Ishikawa (cell line): ENCODE results near the gene CPEB4.

Experiments
- CEBPB ChIP-seq: IDR thresholded peaks from 2 replicates; pipeline ENCODE4 v1.6.1; 2012
- CREB1 ChIP-seq: IDR thresholded peaks from 2 replicates; pipeline ENCODE4 v1.6.1; 2012; ENCODE audit warnings: low read depth
- EGR1 ChIP-seq: IDR thresholded peaks from 2 replicates; pipeline ENCODE4 v1.6.1; 2012
- EP300 ChIP-seq: IDR thresholded peaks from 2 replicates; pipeline ENCODE4 v1.6.1; 2012; ENCODE audit warnings: borderline replicate concordance
- FOXM1 ChIP-seq: IDR thresholded peaks from 2 replicates; pipeline ENCODE4 v1.6.1; 2012; ENCODE audit warnings: low read depth, borderline replicate concordance
- MAX ChIP-seq: IDR thresholded peaks from 2 replicates; pipeline ENCODE4 v1.6.1; 2012
- NFIC ChIP-seq: IDR thresholded peaks from 2 replicates; pipeline ENCODE4 v1.6.1; 2012
- RAD21 ChIP-seq: IDR thresholded peaks from 2 replicates; pipeline ENCODE4 v1.6.1; 2012; ENCODE audit warnings: low read depth
- REST ChIP-seq: IDR thresholded peaks from 2 replicates; pipeline ENCODE4 v1.6.1; 2012; ENCODE audit warnings: low read depth, mild to moderate bottlenecking
- TAF1 ChIP-seq: IDR thresholded peaks from 2 replicates; pipeline ENCODE4 v1.6.1; 2012; ENCODE audit warnings: low read depth, mild to moderate bottlenecking
- TCF12 ChIP-seq: IDR thresholded peaks from 2 replicates; pipeline ENCODE4 v1.6.1; 2012; ENCODE audit warnings: low read depth
- TEAD4 ChIP-seq: IDR thresholded peaks from 2 replicates; pipeline ENCODE4 v1.6.1; 2012
- USF1 ChIP-seq: IDR thresholded peaks from 2 replicates; pipeline ENCODE4 v1.6.1; 2012
- YY1 ChIP-seq: IDR thresholded peaks from 2 replicates; pipeline ENCODE4 v1.6.1; 2012; ENCODE audit warnings: low read depth
- ZBTB7A ChIP-seq: IDR thresholded peaks from 2 replicates; pipeline ENCODE4 v1.6.1; 2012; ENCODE audit warnings: low read depth

Gene CPEB4

GRCh38 chr5:173845321-173845720, 42.8 kb upstream of the CPEB4 start:
- no peak for TF ChIP-seq CEBPB
- TF ChIP-seq ZBTB7A, result no peak
- TF ChIP-seq FOXM1, result no peak
- no peak for TF ChIP-seq RAD21
- TF ChIP-seq NFIC, result no peak
- TF ChIP-seq TCF12, result no peak
- TF ChIP-seq TEAD4, result no peak
- TF ChIP-seq EP300, result no peak
- TF ChIP-seq CREB1, result no peak
- TF ChIP-seq EGR1, result no peak
- no peak for TF ChIP-seq REST
- TF ChIP-seq YY1, result no peak
- TF ChIP-seq MAX, result no peak
- TF ChIP-seq TAF1, result no peak
- no peak for TF ChIP-seq USF1

GRCh38 chr5:173846929-173847501, 41.1 kb upstream of the CPEB4 start:
- TF ChIP-seq FOXM1, result no peak
- no peak for TF ChIP-seq MAX
- no peak for TF ChIP-seq TAF1
- TF ChIP-seq TCF12, result no peak
- no peak for TF ChIP-seq CREB1
- TF ChIP-seq EP300, result no peak
- no peak for TF ChIP-seq TEAD4
- no peak for TF ChIP-seq CEBPB
- TF ChIP-seq REST, result no peak
- TF ChIP-seq RAD21, result no peak
- TF ChIP-seq NFIC, result no peak
- no peak for TF ChIP-seq USF1
- TF ChIP-seq ZBTB7A, result no peak
- TF ChIP-seq EGR1, result no peak
- no peak for TF ChIP-seq YY1

GRCh38 chr5:173848986-173849596, 39.1 kb upstream of the CPEB4 start:
- TF ChIP-seq CREB1 (no peak), EGR1 (no peak), CEBPB (no peak), EP300 (no peak), MAX (no peak), RAD21 (no peak), NFIC (no peak), ZBTB7A (no peak), YY1 (no peak), USF1 (no peak), TAF1 (no peak), TCF12 (no peak), FOXM1 (no peak), REST (no peak), TEAD4 (no peak)
